ENCODE data around the gene LHFPL2. TPM values are rescaled to one million over a fixed set of nuclear protein-coding genes. Genes with fewer than 3 reads are reported as not detected.

The LHFPL2 gene
- total RNA-seq, 1 donor from 2014 or later, result 47.6 TPM

DNA sequence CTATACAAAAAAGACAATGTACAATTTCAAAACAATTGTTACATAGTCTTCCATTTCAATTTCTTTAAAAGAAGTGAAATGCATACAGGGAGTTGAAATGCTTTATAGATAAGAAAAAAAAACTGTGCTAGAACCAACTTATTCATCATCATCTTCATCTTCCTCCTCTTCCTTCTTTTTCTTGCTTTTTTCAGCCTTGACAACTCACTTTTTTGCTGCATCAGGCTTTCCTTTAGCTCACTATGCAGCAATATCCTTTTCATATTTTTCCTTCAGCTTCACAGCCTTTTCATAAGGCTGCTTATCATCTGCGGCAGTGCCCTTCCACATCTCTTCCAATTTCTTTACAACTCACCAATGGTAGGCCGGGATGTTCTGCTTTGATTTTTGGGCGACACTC is 4.4 kb downstream of the LHFPL2 start:
- Mint-ChIP-seq H3K27ac (ENCODE audit: unreplicated experiment) (no peak overlapping the region), H3K4me1 (ENCODE audit: unreplicated experiment) (peaks cover 54% of the 10 kb centered on the region)

GRCh38 chr5:78642701-78643100 is 5.9 kb downstream of the LHFPL2 start:
- Mint-ChIP-seq H3K4me1 (ENCODE audit: unreplicated experiment) (peaks cover 61% of the 10 kb centered on the region), H3K27ac (ENCODE audit: unreplicated experiment) (no peak overlapping the region), H3K36me3 (ENCODE audit: low read depth, unreplicated experiment) (peaks cover 10% of the 10 kb centered on the region), H3K9me3 (ENCODE audit: unreplicated experiment) (no peaks in the 10 kb centered on the region), H3K27me3 (ENCODE audit: unreplicated experiment) (peaks cover 3% of the 10 kb centered on the region), H3K4me3 (ENCODE audit: unreplicated experiment) (no peak overlapping the region)
- no peak for DNase-seq (ENCODE audit: low spot score)
- TF ChIP-seq, protein P1, sequence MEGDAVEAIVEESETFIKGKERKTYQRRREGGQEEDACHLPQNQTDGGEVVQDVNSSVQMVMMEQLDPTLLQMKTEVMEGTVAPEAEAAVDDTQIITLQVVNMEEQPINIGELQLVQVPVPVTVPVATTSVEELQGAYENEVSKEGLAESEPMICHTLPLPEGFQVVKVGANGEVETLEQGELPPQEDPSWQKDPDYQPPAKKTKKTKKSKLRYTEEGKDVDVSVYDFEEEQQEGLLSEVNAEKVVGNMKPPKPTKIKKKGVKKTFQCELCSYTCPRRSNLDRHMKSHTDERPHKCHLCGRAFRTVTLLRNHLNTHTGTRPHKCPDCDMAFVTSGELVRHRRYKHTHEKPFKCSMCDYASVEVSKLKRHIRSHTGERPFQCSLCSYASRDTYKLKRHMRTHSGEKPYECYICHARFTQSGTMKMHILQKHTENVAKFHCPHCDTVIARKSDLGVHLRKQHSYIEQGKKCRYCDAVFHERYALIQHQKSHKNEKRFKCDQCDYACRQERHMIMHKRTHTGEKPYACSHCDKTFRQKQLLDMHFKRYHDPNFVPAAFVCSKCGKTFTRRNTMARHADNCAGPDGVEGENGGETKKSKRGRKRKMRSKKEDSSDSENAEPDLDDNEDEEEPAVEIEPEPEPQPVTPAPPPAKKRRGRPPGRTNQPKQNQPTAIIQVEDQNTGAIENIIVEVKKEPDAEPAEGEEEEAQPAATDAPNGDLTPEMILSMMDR (IDR thresholded peaks at IDR 0.05; ENCODE audit: unreplicated experiment), result no peak

More for the DNA sequence above, 4.4 kb downstream of the LHFPL2 start:
- H3K27me3 Mint-ChIP-seq (ENCODE audit: unreplicated experiment), result peaks cover 3% of the 10 kb centered on the region
- H3K4me3 Mint-ChIP-seq (ENCODE audit: unreplicated experiment), result no peak overlapping the region
- DNase-seq (ENCODE audit: low spot score), result no peak
- peaks cover 10% of the 10 kb centered on the region for H3K36me3 Mint-ChIP-seq (ENCODE audit: low read depth, unreplicated experiment)
- H3K9me3 Mint-ChIP-seq (ENCODE audit: unreplicated experiment), result no peaks in the 10 kb centered on the region
- TF ChIP-seq, protein P1 (IDR thresholded peaks at IDR 0.05; ENCODE audit: unreplicated experiment), result no peak

- H3K4me3 Mint-ChIP-seq (ENCODE audit: unreplicated experiment), result no peak overlapping the region
- H3K9me3 Mint-ChIP-seq (ENCODE audit: unreplicated experiment), result no peaks in the 10 kb centered on the region
- peaks cover 58% of the 10 kb centered on the region for H3K4me1 Mint-ChIP-seq (ENCODE audit: unreplicated experiment)
- H3K27me3 Mint-ChIP-seq (ENCODE audit: unreplicated experiment), result peaks cover 3% of the 10 kb centered on the region
- TF ChIP-seq, protein P1 (IDR thresholded peaks at IDR 0.05; ENCODE audit: unreplicated experiment), result no peak
- peaks cover 12% of the 10 kb centered on the region for H3K36me3 Mint-ChIP-seq (ENCODE audit: low read depth, unreplicated experiment)
- H3K27ac Mint-ChIP-seq (ENCODE audit: unreplicated experiment), result no peak overlapping the region
- no peak for DNase-seq (ENCODE audit: low spot score)
Observed at GRCh38 chr5:78640662-78641474, 7.7 kb downstream of the LHFPL2 start.

GRCh38 chr5:78639791-78640190 is 8.8 kb downstream of the LHFPL2 start:
- Mint-ChIP-seq H3K4me3 (ENCODE audit: unreplicated experiment) (peak overlapping the region; percentile 40), H3K36me3 (ENCODE audit: low read depth, unreplicated experiment) (peaks cover 16% of the 10 kb centered on the region), H3K27me3 (ENCODE audit: unreplicated experiment) (peaks cover 3% of the 10 kb centered on the region), H3K9me3 (ENCODE audit: unreplicated experiment) (no peaks in the 10 kb centered on the region), H3K4me1 (ENCODE audit: unreplicated experiment) (peaks cover 57% of the 10 kb centered on the region), H3K27ac (ENCODE audit: unreplicated experiment) (peak overlapping the region; percentile 74)
- TF ChIP-seq, protein P1 (IDR thresholded peaks at IDR 0.05; ENCODE audit: unreplicated experiment), result no peak
- no peak for DNase-seq (ENCODE audit: low spot score)

- H3K9me3 Mint-ChIP-seq (ENCODE audit: unreplicated experiment), result no peaks in the 10 kb centered on the region
- H3K4me1 Mint-ChIP-seq (ENCODE audit: unreplicated experiment), result peaks cover 60% of the 10 kb centered on the region
- no peak for DNase-seq (ENCODE audit: low spot score)
- TF ChIP-seq, protein P1 (IDR thresholded peaks at IDR 0.05; ENCODE audit: unreplicated experiment), result no peak
- H3K27ac Mint-ChIP-seq (ENCODE audit: unreplicated experiment), result peak overlapping the region; percentile 43
- H3K4me3 Mint-ChIP-seq (ENCODE audit: unreplicated experiment), result no peak overlapping the region
- H3K36me3 Mint-ChIP-seq (ENCODE audit: low read depth, unreplicated experiment), result peaks cover 19% of the 10 kb centered on the region
- H3K27me3 Mint-ChIP-seq (ENCODE audit: unreplicated experiment), result peaks cover 6% of the 10 kb centered on the region
Observed at GRCh38 chr5:78638973-78639669, 9.5 kb downstream of the LHFPL2 start.
